Stimulated activated CD4-positive, alpha-beta T cell treated with anti-CD3 and anti-CD28 coated beads, TNF-alpha, amount 100 ng/mL, for 24 hours (primary cell): Measurements from ENCODE around the gene PLVAP.

Source experiments
- DNase-seq, 3 experiments: peaks; one replicate each; pipeline ENCODE4 v3.0.0-alpha.2; 2020; ENCODE audit warnings: low read depth in 3 of 3

Gene PLVAP

GRCh38 chr19:17303167-17303939 lies 73.8 kb downstream of the PLVAP start, which contains the start of gene ABHD8:
Gene ABHD8, minus strand, starts transcription at chr19:17303425. Its CDS starts 1,809 bp downstream, at chr19:17301616.
- peak; percentile 79 to 94 (median 86) for DNase-seq

- DNase-seq, result no peak
Measured at GRCh38 chr19:17302391-17303166, 74.6 kb downstream of the PLVAP start.
